T-cell (primary cell): ENCODE data around the gene ARHGAP8. TPM values are rescaled to one million over a fixed set of nuclear protein-coding genes. Genes with fewer than 3 reads are reported as not detected.

ENCODE experiments used
- ATAC-seq, 4 experiments: fragments of 200-7000 bp in 3 of 4; fragments of 150-1000 bp in 1 of 4; cut with Tn5 transposase; replicated peaks in 1 of 4; 1 replicate in 3 of 4; 2 replicates in 1 of 4; pipeline ENCODE4 v1.10.0; 2021; ENCODE audit warnings: moderate library complexity in 3 of 4, mild to moderate bottlenecking in 2 of 4, moderate number of reproducible peaks in 1 of 4
- CTCF ChIA-PET, 2 donors: fragments of 300-600 bp; sonication (Branson Sonifier 250); formaldehyde crosslinking; loops; one replicate each; lab custom pipeline; 2022; ENCODE audit warnings: antibody characterized with exemption in 2 of 2; lab: Charles Lee
- POLR2A ChIA-PET, 2 donors: fragments of 300-600 bp; sonication (Branson Sonifier 250); formaldehyde crosslinking; loops; one replicate each; lab custom pipeline; 2022; ENCODE audit warnings: antibody characterized with exemption in 2 of 2; lab: Charles Lee
- DNase-seq, 35 experiments: peaks; one replicate each; pipeline versions ENCODE4 v3.0.0 to v3.0.0-alpha.2; 2013 to 2023
- H3K27ac ChIP-seq: one replicate; pipeline ENCODE4 v1.5.1; 2013; ENCODE audit warnings: low read length
- H3K27me3 ChIP-seq, 2 experiments: replicated peaks in 1 of 2; 1 replicate in 1 of 2; 2 replicates in 1 of 2; pipeline versions ENCODE4 v1.6.1 to v1.7.0; 2013; ENCODE audit warnings: low read length in 1 of 2, mixed read lengths in 1 of 2; ENCODE audit not compliant: control insufficient read depth in 2 of 2, insufficient read depth in 2 of 2; ENCODE audit errors: extremely low read depth in 1 of 2
- H3K36me3 ChIP-seq, 2 donors: 1 replicate in 1 of 2; 2 replicates in 1 of 2; pipeline versions ENCODE4 v1.6.1 to v1.7.0; 2013; ENCODE audit warnings: low read length in 1 of 2; ENCODE audit not compliant: control insufficient read depth in 2 of 2, insufficient read depth in 1 of 2; ENCODE audit errors: extremely low read depth in 1 of 2
- H3K4me1 ChIP-seq, 2 experiments: 1 replicate in 1 of 2; 2 replicates in 1 of 2; pipeline versions ENCODE4 v1.6.1 to v1.7.0; 2013; ENCODE audit warnings: low read length in 2 of 2, mixed read lengths in 1 of 2; ENCODE audit not compliant: insufficient read depth in 2 of 2, control insufficient read depth in 1 of 2; ENCODE audit errors: extremely low read depth in 1 of 2
- H3K4me3 ChIP-seq, 2 donors: 1 replicate in 1 of 2; 2 replicates in 1 of 2; pipeline versions ENCODE4 v1.5.1 to v1.7.0; 2013; ENCODE audit warnings: mild to moderate bottlenecking in 2 of 2, low read length in 1 of 2, moderate library complexity in 1 of 2; ENCODE audit not compliant: control insufficient read depth in 1 of 2; ENCODE audit errors: extremely low read depth in 1 of 2
- H3K9me3 ChIP-seq: 2 replicates; pipeline ENCODE4 v1.7.0; 2013
- H3K27ac Mint-ChIP-seq, 2 donors: one replicate each; pipeline ENCODE4 v1.8.0; 2020 to 2021; ENCODE audit warnings: mild to moderate bottlenecking in 2 of 2, mixed read lengths in 2 of 2
- H3K27me3 Mint-ChIP-seq, 2 donors: one replicate each; pipeline ENCODE4 v1.8.0; 2021 to 2022; ENCODE audit warnings: mixed read lengths in 2 of 2
- H3K36me3 Mint-ChIP-seq: one replicate; pipeline ENCODE4 v1.8.0; 2021; ENCODE audit warnings: mixed read lengths
- H3K4me1 Mint-ChIP-seq, 3 donors: one replicate each; pipeline ENCODE4 v1.8.0; 2020 to 2022; ENCODE audit warnings: mixed read lengths in 3 of 3, mild to moderate bottlenecking in 1 of 3
- H3K4me3 Mint-ChIP-seq, 3 donors: one replicate each; pipeline ENCODE4 v1.8.0; 2020 to 2022; ENCODE audit warnings: mild to moderate bottlenecking in 3 of 3, mixed read lengths in 3 of 3, moderate library complexity in 3 of 3
- H3K9me3 Mint-ChIP-seq, 3 donors: one replicate each; pipeline ENCODE4 v1.8.0; 2020 to 2022; ENCODE audit warnings: mixed read lengths in 3 of 3
- WGBS: methylation state at CpG from one replicate; pipeline ENCODE4 v1.1.5; 2013; ENCODE audit warnings: missing lambda C conversion rate; ENCODE audit not compliant: insufficient coverage; 5-methylcytosine and 5-hydroxymethylcytosine counted together
- total RNA-seq, 35 experiments: library from RNA in 6 of 35; stranded (reverse) in 6 of 35; fragments of 120-200 nt in 1 of 35; gene quantifications; one replicate each; pipeline versions ENCODE4 v1.2.1 to v1.2.4 and lab custom pipeline; 2013 to 2026

ARHGAP8 gene
- total RNA-seq, 5 donors from 2014 or later (not counting 1 experiment from before 2014, with no cell fraction given) = 0.59 to 4.7 (median 2.0) TPM

GRCh38 chr22:44839061-44839460 lies 86.7 kb downstream of the ARHGAP8 start:
- Mint-ChIP-seq H3K36me3 (no peaks in the 10 kb centered on the region), H3K9me3 (peaks cover 6 to 8% (median 6%) of the 10 kb centered on the region in 3 donors), H3K4me3 (no peak overlapping the region), H3K4me1 (no peaks in the 10 kb centered on the region), H3K27me3 (peaks cover 6 to 17% of the 10 kb centered on the region in 2 donors), H3K27ac (no peak overlapping the region)
- Histone ChIP-seq H3K36me3 (no peaks in the 10 kb centered on the region), H3K4me1 (no peaks in the 10 kb centered on the region), H3K27ac (no peak overlapping the region), H3K4me3 (no peak overlapping the region), H3K27me3 (peaks cover 0 to 39% of the 10 kb centered on the region in 2 experiments), H3K9me3 (no peaks in the 10 kb centered on the region)
- ChIA-PET CTCF (no interaction called here), POLR2A (no interaction called here)
- DNase-seq (no peak), ATAC-seq (no peak)
- 77% methylated on average over 4 of the region's 7 CpGs for WGBS

GRCh38 chr22:44839721-44840120 lies 87.3 kb downstream of the ARHGAP8 start:
- POLR2A ChIA-PET = no interaction called here
- H3K36me3 ChIP-seq = no peaks in the 10 kb centered on the region
- H3K4me1 ChIP-seq = no peaks in the 10 kb centered on the region
- DNase-seq = no peak
- WGBS = 87% methylated on average over 11 of the region's 13 CpGs
- H3K4me1 Mint-ChIP-seq = no peaks in the 10 kb centered on the region
- H3K9me3 Mint-ChIP-seq = peaks cover 3 to 6% (median 5%) of the 10 kb centered on the region in 3 donors
- peaks cover 0 to 41% of the 10 kb centered on the region in 2 experiments for H3K27me3 ChIP-seq
- H3K27me3 Mint-ChIP-seq = peaks cover 6 to 13% of the 10 kb centered on the region in 2 donors
- H3K27ac ChIP-seq = no peak overlapping the region
- no peak for ATAC-seq
- H3K4me3 ChIP-seq = no peak overlapping the region
- no peak overlapping the region for H3K4me3 Mint-ChIP-seq
- no peaks in the 10 kb centered on the region for H3K9me3 ChIP-seq
- no peaks in the 10 kb centered on the region for H3K36me3 Mint-ChIP-seq
- CTCF ChIA-PET = no interaction called here
- no peak overlapping the region for H3K27ac Mint-ChIP-seq

GRCh38 chr22:44840611-44841322 lies 88.4 kb downstream of the ARHGAP8 start:
- no peak for DNase-seq
- Histone ChIP-seq H3K27ac (no peak overlapping the region), H3K9me3 (no peaks in the 10 kb centered on the region), H3K27me3 (peaks cover 0 to 39% of the 10 kb centered on the region in 2 experiments), H3K4me1 (no peaks in the 10 kb centered on the region), H3K36me3 (no peaks in the 10 kb centered on the region), H3K4me3 (no peak overlapping the region)
- H3K4me1 Mint-ChIP-seq = no peaks in the 10 kb centered on the region
- H3K4me3 Mint-ChIP-seq = no peak overlapping the region
- H3K27me3 Mint-ChIP-seq = peaks cover 6 to 10% of the 10 kb centered on the region in 2 donors
- WGBS = 58% methylated on average over 27 of the region's 30 CpGs
- ATAC-seq = no peak
- ChIA-PET CTCF (no interaction called here), POLR2A (no interaction called here)
- no peaks in the 10 kb centered on the region for H3K36me3 Mint-ChIP-seq
- H3K27ac Mint-ChIP-seq = no peak overlapping the region
- H3K9me3 Mint-ChIP-seq = peaks cover 4 to 5% (median 5%) of the 10 kb centered on the region in 3 donors

- Mint-ChIP-seq H3K4me1 (no peaks in the 10 kb centered on the region), H3K36me3 (no peaks in the 10 kb centered on the region), H3K27me3 (peaks cover 6 to 7% of the 10 kb centered on the region in 2 donors), H3K4me3 (no peak overlapping the region), H3K27ac (no peak overlapping the region), H3K9me3 (peaks cover 4 to 5% (median 5%) of the 10 kb centered on the region in 3 donors)
- ATAC-seq = no peak
- H3K27ac ChIP-seq = no peak overlapping the region
- no peaks in the 10 kb centered on the region for H3K36me3 ChIP-seq
- no peak for DNase-seq
- ChIA-PET CTCF (no interaction called here), POLR2A (no interaction called here)
- WGBS = 80% methylated on average over 6 of the region's 7 CpGs
- no peaks in the 10 kb centered on the region for H3K9me3 ChIP-seq
- no peak overlapping the region for H3K4me3 ChIP-seq
- H3K4me1 ChIP-seq = no peaks in the 10 kb centered on the region
- H3K27me3 ChIP-seq = peaks cover 0 to 39% of the 10 kb centered on the region in 2 experiments
Measured at GRCh38 chr22:44842417-44842816, 90.0 kb downstream of the ARHGAP8 start.

- WGBS = 86% methylated on average over 7 of the region's 8 CpGs
- H3K27ac Mint-ChIP-seq = no peak overlapping the region
Measured at GRCh38 chr22:44845191-44845590, 92.8 kb downstream of the ARHGAP8 start.

GRCh38 chr22:44845796-44846720 lies 93.7 kb downstream of the ARHGAP8 start:
- Histone ChIP-seq H3K9me3 (no peaks in the 10 kb centered on the region), H3K27ac (no peak overlapping the region), H3K36me3 (no peaks in the 10 kb centered on the region), H3K4me1 (no peaks in the 10 kb centered on the region), H3K4me3 (no peak overlapping the region), H3K27me3 (peaks cover 0 to 28% of the 10 kb centered on the region in 2 experiments)
- ATAC-seq (no peak), DNase-seq (no peak)
- Mint-ChIP-seq H3K36me3 (no peaks in the 10 kb centered on the region), H3K4me3 (no peak overlapping the region), H3K27me3 (no peaks in the 10 kb centered on the region), H3K4me1 (no peaks in the 10 kb centered on the region), H3K27ac (no peak overlapping the region), H3K9me3 (peaks cover 4 to 5% (median 5%) of the 10 kb centered on the region in 3 donors)
- 77% methylated on average over 23 of the region's 25 CpGs for WGBS
- ChIA-PET POLR2A (no interaction called here), CTCF (no interaction called here)

More at GRCh38 chr22:44845191-44845590, 92.8 kb downstream of the ARHGAP8 start:
- ATAC-seq = no peak
- Mint-ChIP-seq H3K36me3 (no peaks in the 10 kb centered on the region), H3K4me1 (no peaks in the 10 kb centered on the region), H3K27me3 (peaks cover 6 to 7% of the 10 kb centered on the region in 2 donors), H3K9me3 (peaks cover 4 to 5% (median 5%) of the 10 kb centered on the region in 3 donors), H3K4me3 (no peak overlapping the region)
- Histone ChIP-seq H3K4me3 (no peak overlapping the region), H3K4me1 (no peaks in the 10 kb centered on the region), H3K27me3 (peaks cover 0 to 30% of the 10 kb centered on the region in 2 experiments), H3K36me3 (no peaks in the 10 kb centered on the region), H3K9me3 (no peaks in the 10 kb centered on the region), H3K27ac (no peak overlapping the region)
- DNase-seq = no peak
- POLR2A ChIA-PET = no interaction called here
- CTCF ChIA-PET = no interaction called here
